NCI-H1436 treated with DMSO at 0.1 percent for 48 hours (cell line): ENCODE results near the gene TIAM2.
"Not testable (repeated sequence)": the region's sequence is repeated elsewhere in the genome, so short reads cannot be mapped to it uniquely, and the experiment has no call there.

Experiments used
- DNase-seq: peaks from one replicate; lab custom pipeline; 2025; lab: John Stamatoyannopoulos, UW

The TIAM2 gene

DNA sequence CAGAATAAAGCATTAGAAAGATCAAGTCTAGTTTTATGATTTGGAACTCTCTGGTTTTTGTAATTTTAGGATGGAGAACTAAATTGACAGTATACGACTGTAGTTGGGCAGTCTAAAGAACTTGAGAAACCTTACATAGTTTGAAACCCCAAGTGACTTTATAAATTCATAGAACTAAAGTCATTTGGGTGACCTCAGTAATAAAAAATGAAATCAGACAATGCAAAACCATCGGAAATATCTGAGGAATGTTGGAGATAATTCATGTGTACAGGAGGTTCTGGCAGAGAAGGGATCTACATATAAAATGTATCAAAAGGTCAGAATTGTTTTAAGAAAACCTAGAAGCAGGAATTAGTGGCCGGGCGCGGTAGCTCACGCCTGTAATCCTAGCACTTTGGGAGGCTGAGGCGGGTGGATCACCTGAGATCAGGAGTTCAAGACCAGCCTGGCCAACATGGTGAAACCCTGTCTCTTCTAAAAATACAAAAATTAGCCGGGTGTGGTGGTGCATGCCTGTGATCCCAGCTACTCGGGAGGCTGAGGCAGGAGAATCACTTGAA, 108.0 kb downstream of the TIAM2 start:
- not testable (repeated sequence) for DNase-seq

DNA sequence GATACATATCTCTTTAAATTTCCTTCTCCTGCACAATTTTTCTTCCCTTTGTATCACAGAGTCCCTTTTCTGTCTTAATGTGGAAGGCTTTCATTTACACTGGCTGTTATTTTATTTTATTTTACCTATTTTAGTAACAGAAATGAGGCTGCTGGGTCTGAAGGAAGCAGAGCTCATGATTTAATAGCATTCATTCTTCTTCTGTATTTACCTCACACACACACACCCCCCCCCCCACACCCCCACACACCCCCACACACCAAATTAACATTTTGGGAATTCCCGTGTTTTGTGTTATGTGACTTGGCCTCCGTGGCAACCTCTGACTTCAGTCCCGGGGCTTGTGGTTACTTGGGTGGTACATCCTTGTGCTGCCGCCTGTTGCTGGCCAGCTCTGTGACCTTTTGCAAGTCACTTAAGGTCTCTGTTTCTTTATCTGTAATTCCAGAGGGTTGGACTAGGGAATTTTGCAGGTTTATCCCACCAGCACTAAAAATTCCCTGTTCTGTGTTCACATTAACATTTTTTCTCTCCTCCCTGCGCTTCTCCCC, 108.8 kb downstream of the TIAM2 start:
- no peak for DNase-seq

DNA sequence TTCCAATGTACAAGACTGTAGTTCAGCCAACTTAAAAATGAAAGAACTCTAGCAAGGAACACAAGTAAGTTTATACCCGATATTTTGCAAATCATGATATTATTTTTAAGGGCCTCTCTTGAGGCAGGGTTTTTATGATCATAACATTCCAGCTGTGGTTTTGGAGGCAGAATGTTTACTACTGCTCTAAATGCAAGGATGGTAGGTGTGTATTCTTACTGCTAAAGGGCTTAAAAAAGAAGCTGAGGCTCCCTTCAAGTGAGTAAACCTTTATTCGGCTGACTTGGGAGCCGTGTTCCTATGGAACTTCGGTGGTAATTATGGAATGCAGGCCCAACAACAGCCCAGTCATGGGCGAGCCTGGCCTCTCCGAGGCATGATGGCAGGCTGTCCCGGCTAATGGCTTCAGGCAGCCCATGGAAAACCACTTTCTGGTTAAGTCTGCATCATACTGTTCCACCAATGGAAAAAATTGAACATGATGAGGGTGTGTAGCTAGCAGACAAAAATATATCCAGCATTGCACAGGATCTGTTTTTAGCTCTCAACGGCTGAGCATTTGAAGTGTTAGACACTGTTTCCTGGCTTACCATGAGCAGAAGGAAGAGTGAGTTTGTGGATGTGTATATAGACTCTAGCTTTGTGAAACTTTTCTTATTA, 111.5 kb downstream of the TIAM2 start:
- no peak for DNase-seq

DNA sequence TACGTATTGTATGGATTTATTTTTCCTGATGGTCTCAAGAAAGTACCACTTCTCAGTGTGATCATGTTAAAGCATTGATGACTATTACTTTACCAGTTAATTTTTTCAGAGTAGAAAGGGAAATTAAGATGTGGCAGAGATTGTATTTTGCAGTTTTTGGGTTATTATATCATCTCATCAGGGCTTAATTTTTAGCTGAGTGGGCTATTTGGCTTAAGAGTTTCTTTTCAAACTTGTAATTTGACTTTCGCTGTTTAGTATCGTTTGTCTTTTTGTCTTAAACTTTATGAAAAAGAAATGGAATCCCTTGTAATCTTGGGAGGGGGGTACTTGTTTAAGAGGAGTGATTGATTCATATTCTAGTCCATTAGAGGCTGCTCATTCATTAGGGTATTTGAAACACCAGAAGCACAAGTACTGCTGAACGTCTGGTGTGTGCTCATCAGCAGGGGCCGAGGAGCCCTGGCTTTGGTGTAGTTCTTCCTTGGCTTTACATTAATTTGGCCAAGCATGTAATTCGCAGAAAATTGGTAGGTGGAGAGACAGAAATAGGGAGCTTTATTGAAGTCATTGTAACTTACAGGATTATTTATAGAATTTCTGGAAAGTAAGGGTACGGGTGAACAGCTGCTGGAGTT, 112.4 kb downstream of the TIAM2 start:
- no peak for DNase-seq

DNA sequence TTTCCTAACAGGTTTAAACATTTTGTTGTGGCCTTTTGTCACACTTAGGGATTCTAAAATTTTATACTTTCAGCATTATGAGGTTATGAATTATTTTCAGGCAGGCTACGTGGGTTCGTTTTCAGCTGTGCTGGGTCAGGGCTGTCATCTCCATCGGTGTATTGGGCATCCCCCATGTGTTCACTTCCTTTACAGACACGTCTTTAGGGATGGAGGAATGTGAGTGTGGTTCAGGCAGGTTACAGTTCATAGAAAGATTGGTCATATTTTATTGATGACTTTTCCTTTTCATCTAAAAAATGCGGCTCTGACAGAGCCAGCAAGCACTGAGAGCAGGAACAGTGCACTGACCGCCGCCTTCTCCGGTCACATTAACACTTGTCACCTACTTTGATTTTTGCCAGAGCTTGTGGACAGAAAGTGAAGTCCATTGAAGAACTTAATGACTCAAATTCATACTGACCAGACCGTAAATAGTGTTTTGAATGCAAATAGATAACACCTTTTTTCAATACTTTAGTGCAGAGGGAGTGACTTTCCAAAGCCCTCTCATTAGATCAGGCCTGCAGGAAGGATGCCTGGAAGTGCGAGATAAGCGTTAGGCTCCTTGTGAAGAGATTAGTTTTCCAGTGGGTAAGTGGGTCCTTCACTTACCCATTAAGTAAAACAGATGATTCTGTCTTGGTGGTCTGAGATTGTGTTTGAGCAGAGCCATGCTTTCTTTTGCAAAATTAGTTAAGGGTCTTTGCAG, 113.1 kb downstream of the TIAM2 start:
- DNase-seq = no peak

DNA sequence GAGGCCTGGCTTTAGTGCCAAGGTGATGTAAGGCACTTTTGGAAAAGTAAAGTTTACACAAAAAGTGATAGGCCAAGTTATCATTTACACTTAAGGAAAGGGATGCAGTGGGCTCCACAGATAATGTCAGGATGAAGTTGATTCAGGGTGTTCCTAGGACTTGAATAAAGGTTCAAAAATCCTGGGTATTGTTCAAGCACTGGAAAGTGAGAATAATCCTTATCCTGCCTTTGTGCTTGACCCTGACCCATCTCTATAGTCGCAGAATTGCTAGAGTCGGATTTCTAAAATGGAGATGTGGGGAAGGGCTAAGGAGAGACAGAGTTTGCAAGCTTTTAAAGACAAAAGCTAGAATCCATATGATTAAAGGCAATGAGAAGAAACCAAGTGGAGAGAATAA, 115.6 kb downstream of the TIAM2 start:
- no peak for DNase-seq

DNA sequence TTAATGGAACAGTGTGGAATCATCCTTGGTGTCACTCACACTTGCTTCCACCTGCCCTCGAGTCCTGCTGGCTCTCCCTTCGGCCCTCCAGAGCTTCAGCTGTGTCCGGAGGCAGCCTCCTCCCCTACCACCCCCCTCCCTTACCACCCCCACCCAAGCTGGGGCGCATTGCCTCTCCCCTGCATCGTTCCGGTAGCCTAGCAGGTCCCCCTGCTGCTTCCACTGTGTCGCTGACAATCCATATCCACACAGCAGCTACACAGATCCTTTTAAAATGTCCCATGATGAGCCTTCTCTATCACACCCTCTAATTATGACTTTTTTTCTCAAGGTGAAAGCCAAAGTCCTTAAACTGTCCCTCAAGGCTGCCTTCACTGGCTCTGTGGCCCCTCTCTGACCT, 117.6 kb downstream of the TIAM2 start:
- no peak for DNase-seq

DNA sequence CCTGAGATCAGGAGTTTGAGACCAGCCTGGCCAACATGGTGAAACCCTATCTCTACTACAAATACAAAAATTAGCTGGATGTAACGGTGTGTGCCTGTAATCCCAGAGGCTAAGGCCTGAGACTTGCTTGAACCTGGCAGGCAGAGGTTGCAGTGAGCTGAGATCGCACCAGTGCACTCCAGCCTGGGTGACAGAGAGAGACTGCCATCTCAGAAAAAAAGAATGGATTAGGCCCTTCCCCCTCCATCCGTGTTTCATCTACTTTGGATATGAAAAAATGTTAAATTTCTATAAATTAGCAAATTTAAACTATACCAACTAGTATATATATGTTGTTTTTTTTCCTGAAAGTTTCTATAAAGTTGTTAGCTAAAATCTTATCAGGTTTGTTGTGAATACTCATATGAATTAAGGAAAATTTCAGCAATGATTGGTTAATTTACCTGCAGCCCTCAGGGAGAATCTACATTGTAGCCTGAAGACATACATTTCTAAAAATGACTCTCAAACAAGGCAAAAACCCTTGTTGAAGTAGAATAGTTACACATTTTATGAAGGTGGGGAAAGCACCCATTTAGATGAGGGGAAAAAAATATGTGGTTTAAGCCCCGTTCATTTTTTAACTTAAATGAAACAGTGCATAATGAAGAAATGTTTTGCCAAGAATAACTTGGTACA, 120.9 kb downstream of the TIAM2 start:
- no peak for DNase-seq

DNA sequence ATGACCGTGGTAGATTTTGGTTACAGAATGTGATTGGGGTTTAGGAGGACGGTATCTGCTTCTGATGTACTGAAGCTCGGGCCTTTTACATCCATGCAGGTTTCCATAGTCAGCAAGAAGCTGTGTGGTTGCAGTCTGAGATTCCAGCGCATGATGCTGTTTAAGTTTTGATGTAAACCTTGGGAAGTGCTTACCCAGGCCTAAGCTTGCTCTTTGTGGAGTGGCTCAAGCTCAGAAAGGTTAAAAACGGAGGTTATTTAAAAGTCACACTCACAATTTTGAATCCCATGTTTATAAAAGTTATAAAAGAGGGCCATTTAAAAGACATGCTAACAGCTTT, 121.4 kb downstream of the TIAM2 start:
- DNase-seq = no peak

DNA sequence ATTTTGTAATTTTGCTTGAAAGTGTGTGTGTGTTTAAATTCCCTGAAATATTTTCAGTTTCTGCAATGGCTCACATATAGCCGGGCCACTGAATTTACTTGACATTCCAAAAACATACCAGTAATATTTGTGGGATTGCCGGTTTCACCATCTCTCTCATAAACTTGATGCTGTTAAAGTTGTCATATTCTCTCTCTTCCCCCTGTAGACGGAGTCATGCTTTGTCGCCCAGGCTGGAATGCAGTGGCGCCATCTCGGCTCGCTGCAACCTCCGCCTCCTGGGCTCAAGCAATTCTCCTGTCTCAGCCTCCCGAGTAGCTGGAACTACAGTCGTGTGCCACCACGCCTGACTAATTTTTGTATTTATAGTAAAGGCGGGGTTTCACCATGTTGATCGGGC, 122.1 kb downstream of the TIAM2 start:
- DNase-seq = no peak

DNA sequence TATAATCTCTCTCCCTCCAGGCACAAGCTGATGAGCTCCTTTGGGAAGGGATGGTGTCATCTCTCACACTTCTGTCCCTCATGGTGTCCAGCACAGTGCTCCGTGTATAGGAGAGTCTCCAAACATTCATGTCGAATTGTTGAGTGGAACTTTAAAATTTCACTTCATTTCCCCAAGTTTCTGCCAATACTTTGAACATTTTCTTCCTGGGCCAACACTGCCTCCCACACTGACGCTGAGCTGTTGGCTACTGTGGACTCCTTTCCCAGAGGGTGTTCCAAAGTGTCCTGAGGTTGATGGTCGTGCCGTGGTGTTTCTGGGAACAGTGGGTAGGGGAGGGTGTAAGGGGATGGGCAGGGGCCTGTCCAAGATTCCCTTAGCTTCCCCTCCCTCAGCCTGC, 122.7 kb downstream of the TIAM2 start:
- DNase-seq = no peak

DNA sequence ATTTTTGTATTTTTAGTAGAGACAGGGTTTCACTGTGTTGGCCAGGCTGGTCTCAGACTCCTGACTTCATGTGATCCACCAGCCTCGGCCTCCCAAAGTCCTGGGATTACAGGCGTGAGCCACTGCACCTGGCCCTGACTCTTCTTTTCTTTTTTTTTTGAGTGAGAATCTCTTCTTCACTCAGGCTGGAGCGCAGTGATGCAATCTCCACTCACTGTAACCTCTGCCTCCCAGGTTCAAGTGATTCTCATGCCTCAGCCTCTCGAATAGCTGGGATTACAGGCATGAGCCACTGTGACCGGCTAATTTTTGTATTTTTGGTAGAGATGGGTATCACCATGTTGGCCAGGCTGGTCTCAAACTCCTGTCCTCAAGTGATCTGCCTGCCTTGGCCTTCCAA, 124.1 kb downstream of the TIAM2 start:
- DNase-seq = not testable (repeated sequence)

DNA sequence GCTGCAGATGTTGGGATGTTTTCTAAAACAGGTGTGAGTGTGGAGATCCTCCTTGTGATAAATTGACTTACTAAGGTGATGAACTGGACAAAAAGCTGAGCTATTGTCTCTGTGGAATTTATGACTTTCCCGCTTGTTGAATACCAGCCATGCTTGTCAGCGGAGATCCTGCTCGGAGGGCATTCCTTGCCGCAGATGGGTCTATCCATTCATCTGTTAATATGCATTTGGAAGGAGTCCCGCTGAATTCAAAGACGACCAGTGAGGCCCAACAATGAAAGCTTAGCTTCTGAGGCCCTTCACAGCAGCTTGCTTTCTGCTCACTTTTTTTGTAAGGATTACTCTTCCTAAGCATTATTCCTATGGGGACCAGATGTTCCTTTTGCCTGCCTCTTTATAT, 124.9 kb downstream of the TIAM2 start:
- no peak for DNase-seq

DNA sequence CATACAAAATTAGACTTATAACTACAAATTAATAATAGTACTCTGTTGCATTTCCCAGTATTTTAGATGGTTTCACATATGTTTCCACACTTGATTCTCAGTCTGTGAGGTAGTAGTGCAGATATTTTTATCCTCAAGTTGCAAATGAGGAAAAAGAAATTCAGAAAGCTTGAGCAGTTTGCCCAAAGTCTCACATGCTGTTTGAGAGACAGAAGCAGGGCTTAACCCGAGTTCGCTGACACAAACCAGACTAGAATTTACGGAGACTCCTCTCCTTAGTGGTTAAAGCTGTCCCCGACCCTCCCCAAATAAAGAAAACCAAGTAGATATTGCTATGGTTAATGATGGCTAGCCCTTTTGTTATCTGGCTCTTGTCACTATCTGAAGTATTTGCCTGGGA, 126.2 kb downstream of the TIAM2 start:
- DNase-seq = no peak

DNA sequence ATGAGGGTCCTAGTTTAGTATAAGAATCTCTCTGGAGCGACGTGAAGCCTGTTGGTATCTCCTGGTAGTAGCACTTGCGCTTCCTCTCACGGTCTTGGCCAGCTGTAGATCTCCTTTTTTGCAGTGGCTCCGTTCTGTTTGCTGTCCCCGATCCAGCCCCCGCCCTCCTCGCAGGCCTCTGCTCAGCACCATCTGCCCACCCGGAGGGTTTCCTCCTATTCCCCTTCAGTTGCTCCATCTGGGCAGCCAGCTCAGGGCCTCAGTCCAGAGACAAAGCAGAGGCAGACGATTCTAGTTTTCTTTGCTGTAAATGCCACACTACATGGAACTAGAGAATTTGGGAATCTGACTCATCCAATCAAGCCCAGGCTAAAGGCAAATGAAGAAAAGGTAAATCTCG, 126.6 kb downstream of the TIAM2 start:
- DNase-seq = no peak

DNA sequence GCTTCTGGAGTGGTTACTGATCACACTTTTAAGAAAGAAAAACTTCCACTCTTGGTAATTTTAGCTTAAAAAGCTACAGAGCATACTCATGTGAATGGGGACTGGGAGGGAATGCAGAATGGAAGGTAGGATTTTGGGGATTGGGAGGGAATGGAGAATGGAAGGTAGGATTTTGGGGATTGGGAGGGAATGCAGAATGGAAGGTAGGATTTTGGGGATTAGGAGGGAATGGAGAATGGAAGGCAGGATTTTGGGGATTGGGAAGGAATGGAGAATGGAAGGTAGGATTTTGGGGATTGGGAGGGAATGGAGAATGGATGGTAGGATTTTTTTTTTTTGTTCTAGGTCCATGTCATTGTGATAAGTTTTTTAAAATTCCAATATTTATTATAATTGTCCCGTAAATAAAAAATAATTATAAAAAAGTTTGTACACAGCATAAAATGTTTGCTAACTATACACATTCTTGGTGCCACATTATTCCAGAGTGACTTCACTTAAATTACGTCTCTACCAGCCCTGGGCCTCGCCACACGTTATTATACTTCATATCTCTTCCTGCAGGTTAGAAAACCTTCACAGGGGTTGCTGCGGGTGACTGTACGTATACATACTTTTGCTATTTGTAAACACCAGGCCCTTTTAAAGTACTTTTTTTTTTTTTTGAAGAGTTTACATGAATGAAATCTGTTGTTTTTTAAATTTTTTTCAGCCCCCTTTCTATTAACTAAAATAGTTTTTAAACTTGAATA, 127.3 kb downstream of the TIAM2 start:
- no peak for DNase-seq

DNA sequence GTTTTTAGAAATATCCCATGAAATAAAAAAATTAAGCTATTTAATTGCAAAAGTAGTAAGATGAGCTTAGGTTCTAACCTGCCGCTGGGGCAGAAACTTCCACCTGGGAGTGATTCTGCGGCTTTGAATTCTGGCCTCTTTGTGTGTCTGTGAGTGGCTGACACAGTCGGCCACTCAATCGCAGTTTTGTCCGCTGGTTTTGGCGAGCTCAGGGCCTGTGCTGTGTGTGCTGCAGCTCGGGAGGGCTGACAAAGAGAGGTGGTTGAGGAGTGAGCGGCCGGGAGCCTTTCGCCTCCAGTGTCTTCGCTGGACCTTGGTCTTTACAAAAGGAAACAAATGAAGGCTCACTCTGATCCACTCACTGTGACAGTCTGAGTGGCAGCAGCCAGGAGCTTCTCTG, 128.4 kb downstream of the TIAM2 start:
- DNase-seq = no peak

DNA sequence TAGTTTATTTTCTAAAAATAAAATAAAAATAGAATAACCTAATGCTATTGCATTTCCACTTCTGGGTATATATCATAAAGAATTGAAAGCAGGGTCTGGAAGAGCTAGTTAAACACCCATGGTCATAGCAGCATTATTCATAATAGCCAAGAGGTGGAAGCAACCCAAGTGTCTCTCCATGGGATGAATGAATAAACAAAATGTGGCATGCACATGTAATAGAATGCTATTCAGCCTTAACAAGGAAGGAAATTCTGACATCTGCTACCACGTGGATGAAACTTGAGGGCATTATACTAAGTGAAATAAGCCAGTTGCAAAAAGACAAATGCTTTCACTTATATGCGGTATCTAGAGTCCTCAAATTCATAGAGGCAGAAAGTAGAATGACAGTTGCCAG, 130.8 kb downstream of the TIAM2 start:
- no peak for DNase-seq

DNA sequence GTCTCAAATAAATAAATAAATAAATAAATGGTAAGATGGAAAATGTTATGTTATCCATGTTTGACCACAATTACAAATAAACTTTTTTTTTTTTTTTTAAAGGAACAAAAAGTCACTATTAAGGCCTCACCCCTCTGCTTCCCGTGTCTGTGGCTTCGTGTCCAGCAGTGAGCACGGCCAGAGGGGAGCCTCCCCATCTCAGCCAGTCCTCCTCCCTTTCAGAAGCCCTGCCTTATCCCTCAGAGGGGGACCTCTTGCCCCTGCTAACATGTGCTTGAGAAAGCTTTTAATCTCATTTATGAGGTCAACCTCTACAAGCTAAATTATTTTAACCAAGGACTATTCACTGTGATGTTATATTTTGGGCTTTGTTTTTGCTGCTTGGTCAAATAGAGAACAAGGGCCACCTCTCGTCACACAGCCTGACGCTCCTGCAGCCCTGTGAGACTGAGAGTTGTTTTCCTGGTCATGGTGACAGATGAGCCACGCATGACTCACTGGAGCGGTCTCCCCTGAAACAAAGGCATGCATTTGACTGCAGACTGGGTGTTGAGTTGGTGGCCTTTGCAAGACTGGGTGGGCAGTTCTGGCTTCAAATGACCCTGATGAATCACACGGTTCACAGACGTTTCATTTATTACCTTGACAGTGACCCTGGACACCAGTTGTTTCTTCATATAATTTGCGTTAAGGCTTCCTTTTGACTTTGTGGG, 131.8 kb downstream of the TIAM2 start:
- DNase-seq = no peak

DNA sequence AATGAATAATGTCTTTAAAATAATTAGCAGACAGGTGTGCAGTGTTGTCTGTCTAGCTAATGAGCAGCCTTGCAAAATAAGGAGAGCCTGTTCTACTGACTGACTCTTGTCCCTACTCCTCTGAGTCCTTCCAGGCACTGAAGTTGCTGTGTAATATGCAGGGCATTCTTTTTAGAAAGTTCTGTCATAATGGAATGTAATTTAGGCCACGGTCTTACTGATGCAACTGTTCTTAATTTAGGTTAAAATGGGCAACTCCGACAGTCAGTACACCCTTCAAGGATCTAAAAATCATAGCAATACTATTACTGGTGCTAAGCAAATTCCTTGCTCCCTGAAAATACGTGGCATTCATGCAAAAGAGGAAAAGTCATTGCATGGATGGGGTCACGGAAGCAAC, 133.9 kb downstream of the TIAM2 start:
- no peak for DNase-seq

DNA sequence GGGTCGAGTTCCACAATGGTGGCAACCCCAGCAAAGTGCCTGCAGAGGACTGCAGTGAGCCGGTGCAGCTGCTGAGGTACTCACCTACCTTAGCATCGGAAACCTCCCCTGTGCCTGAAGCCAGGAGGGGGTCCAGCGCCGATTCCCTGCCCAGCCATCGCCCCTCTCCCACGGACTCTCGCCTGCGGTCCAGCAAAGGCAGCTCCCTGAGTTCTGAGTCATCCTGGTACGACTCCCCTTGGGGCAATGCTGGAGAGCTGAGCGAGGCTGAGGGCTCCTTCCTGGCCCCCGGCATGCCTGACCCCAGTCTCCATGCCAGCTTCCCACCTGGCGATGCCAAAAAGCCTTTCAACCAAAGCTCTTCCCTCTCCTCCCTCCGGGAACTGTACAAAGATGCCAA, 134.6 kb downstream of the TIAM2 start:
- DNase-seq = no peak
